OCI-LY7 (cell line): ENCODE measurements around the gene PIEZO1. TPM values are rescaled to one million over a fixed set of nuclear protein-coding genes. Genes with fewer than 3 reads are reported as not detected.

Experiments used
- BruUV-seq: library from RNA; stranded (reverse); fragments of 400-500 nt; replicated peaks from 2 replicates; lab custom pipeline; 2021; lab: Mats Ljungman, UMichigan
- CTCF ChIA-PET: fragments of 300-600 bp; sonication (Branson Sonifier 250); formaldehyde crosslinking; loops from one replicate; lab custom pipeline; 2022; ENCODE audit warnings: antibody characterized with exemption; ENCODE audit not compliant: unreplicated experiment; lab: Charles Lee
- POLR2A ChIA-PET: fragments of 300-600 bp; sonication (Branson Sonifier 250); formaldehyde crosslinking; loops from one replicate; lab custom pipeline; 2022; ENCODE audit warnings: antibody characterized with exemption; lab: Charles Lee
- DNase-seq: peaks from one replicate; pipeline ENCODE4 v3.0.0-alpha.2; 2015; ENCODE audit warnings: low spot score
- H2AFZ ChIP-seq: fragments of 200-600 bp; sonication (generic), shearing (Covaris generic); 2 replicates; pipeline ENCODE4 v1.6.1; 2014; ENCODE audit warnings: mild to moderate bottlenecking, antibody characterized with exemption, low read length, moderate library complexity
- H3K27ac ChIP-seq: fragments of 200-600 bp; sonication (generic); 2 replicates; pipeline ENCODE4 v1.5.1; 2014; ENCODE audit warnings: mixed run types, low read depth, mild to moderate bottlenecking, moderate library complexity, low read length, inconsistent platforms; ENCODE audit not compliant: poor library complexity, severe bottlenecking
- H3K36me3 ChIP-seq: fragments of 200-600 bp; sonication (generic); 2 replicates; pipeline ENCODE4 v1.6.1; 2014; ENCODE audit warnings: mild to moderate bottlenecking, antibody characterized with exemption, low read length, moderate library complexity, mixed read lengths; ENCODE audit not compliant: insufficient read depth
- H3K4me1 ChIP-seq: fragments of 200-600 bp; sonication (generic); 2 replicates; pipeline ENCODE4 v1.5.1; 2014; ENCODE audit warnings: mild to moderate bottlenecking, low read length; ENCODE audit not compliant: insufficient read depth, poor library complexity, severe bottlenecking
- H3K4me2 ChIP-seq: fragments of 200-600 bp; sonication (generic); 2 replicates; pipeline ENCODE4 v1.6.1; 2014; ENCODE audit warnings: mild to moderate bottlenecking, low read length
- H3K4me3 ChIP-seq: fragments of 200-600 bp; sonication (generic); 2 replicates; pipeline ENCODE4 v1.5.1; 2014; ENCODE audit warnings: mild to moderate bottlenecking, low read depth, low read length; ENCODE audit not compliant: poor library complexity, severe bottlenecking
- H3K79me2 ChIP-seq: fragments of 200-600 bp; sonication (generic); 2 replicates; pipeline ENCODE4 v1.6.1; 2016; ENCODE audit warnings: low read depth, mild to moderate bottlenecking, low read length, moderate library complexity, mixed read lengths; ENCODE audit not compliant: insufficient read depth
- H3K9me2 ChIP-seq: fragments of 200-600 bp; sonication (generic); 2 replicates; pipeline ENCODE4 v1.6.1; 2016; ENCODE audit warnings: mild to moderate bottlenecking, low read length, mixed read lengths; ENCODE audit not compliant: insufficient read depth
- H3K9me3 ChIP-seq: fragments of 200-600 bp; sonication (generic); 2 replicates; pipeline ENCODE4 v1.6.1; 2014; ENCODE audit warnings: mild to moderate bottlenecking, mixed run types, low read length, mixed read lengths
- H4K20me1 ChIP-seq: fragments of 200-600 bp; sonication (generic); 2 replicates; pipeline ENCODE4 v1.6.1; 2014; ENCODE audit warnings: mild to moderate bottlenecking, antibody characterized with exemption, low read length, moderate library complexity, mixed read lengths; ENCODE audit not compliant: insufficient read depth
- EZH2phosphoT487 ChIP-seq: fragments of 200-600 bp; sonication (generic); IDR thresholded peaks from 2 replicates; pipeline ENCODE4 v1.6.1; 2018; ENCODE audit warnings: low read depth, borderline replicate concordance, mild to moderate bottlenecking, mixed run types, antibody characterized with exemption, low read length, moderate library complexity, mixed read lengths
- intact Hi-C: fragments of 100-400 bp; cut with micrococcal nuclease; formaldehyde crosslinking; loops from one replicate; pipeline ENCODE4 v1.10.0; 2022; ENCODE audit not compliant: unreplicated experiment
- total RNA-seq, 2 experiments: library from RNA; depleted of rRNA in 1 of 2; stranded (reverse); fragments of >200 nt in 1 of 2; shearing (Covaris generic) in 1 of 2; gene quantifications; 2 replicates each; pipeline ENCODE4 v1.2.3, GENCODE V29; 2014 to 2022
- TF ChIP-seq, protein P1 (sequence below): fragments of 200-600 bp; sonication (generic); conservative IDR thresholded peaks from 2 replicates; pipeline ENCODE4 v1.5.1; 2014; ENCODE audit warnings: mild to moderate bottlenecking, antibody characterized with exemption, low read length, moderate library complexity, mixed read lengths

PIEZO1 gene
- total RNA-seq, 2 experiments from 2014 or later: 144 to 154 TPM

DNA sequence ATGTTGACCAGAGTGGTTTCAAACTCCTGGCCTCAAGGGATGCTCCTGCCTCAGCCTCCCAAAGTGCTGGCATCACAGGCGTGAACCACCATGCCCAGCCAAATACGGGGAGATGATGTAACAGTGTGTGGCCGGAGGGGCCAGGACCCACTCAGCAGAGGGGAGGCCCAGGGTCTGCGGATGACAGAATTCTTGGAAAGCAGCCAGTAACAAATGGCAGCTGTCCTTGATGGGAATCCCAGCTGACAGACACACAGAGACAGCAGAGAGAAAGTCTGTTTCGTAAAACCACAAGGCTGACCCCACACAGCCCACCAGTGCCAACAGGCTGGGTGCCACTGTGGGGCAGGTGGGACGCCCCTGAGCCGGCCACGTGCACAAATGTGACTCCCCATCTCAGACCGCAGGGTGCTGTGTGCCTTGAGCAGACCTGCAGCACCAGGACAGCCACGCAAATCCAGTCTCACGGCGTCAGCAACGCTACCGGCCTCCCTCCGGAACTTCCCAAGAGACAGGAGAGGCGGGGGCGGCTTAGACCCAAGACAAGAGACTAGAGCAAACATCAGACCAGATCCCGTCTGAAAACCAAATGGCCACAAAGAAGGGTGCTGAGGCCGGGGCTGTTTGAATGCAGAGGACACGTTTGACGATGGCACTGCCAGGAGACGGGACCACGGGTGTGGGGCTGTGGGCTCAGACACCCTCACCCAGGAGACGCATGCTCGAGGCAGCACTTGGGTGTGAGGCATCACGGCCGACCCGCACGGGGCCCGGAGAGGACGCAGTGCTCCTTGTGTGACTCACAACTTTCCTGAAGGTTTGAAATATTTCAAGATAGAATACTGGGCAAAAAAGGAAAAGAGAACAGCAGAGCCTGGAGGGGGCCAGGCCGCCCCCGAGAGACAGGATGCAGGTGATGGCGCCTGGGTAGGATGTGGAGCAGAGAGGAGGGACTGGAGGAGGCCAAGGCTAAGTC, 54.1 kb downstream of the PIEZO1 start:
- H3K36me3 ChIP-seq: peaks cover 42% of the 10 kb centered on the region; the same call in 1 of the 2 replicates
- POLR2A ChIA-PET: no interaction called here

DNA sequence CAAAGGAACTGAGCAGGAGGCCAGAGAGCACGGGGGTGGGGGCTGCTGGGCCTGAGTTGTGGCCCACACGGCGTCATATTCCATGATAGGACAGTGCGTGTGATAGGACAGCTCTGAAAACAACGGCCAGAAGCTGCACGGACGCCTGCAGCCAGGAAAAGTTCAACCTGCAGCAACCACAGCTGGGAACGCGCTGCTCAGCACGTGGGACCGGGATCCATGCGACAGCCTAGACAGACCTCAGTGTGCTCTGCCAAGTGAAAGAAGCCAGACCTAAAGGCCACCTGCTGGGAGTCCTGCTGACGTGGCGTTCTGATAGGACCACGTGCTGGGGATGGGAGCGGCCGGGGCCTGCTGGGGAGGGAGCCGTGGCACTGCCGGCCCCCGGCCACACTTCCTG, 57.1 kb downstream of the PIEZO1 start:
- POLR2A ChIA-PET: no interaction called here
- CTCF ChIA-PET: no interaction called here
- H3K27ac ChIP-seq: no peak overlapping the region
- BruUV-seq: no TSS peak
- H3K4me3 ChIP-seq: no peak overlapping the region
- no peaks in the 10 kb centered on the region for H3K9me2 ChIP-seq
- H3K4me2 ChIP-seq: no peak overlapping the region
- no peaks in the 10 kb centered on the region for H3K4me1 ChIP-seq
- no peaks in the 10 kb centered on the region for H3K9me3 ChIP-seq
- no peaks in the 10 kb centered on the region for H4K20me1 ChIP-seq
- no peak for DNase-seq
- no peak for TF ChIP-seq EZH2phosphoT487
- TF ChIP-seq, protein P1, sequence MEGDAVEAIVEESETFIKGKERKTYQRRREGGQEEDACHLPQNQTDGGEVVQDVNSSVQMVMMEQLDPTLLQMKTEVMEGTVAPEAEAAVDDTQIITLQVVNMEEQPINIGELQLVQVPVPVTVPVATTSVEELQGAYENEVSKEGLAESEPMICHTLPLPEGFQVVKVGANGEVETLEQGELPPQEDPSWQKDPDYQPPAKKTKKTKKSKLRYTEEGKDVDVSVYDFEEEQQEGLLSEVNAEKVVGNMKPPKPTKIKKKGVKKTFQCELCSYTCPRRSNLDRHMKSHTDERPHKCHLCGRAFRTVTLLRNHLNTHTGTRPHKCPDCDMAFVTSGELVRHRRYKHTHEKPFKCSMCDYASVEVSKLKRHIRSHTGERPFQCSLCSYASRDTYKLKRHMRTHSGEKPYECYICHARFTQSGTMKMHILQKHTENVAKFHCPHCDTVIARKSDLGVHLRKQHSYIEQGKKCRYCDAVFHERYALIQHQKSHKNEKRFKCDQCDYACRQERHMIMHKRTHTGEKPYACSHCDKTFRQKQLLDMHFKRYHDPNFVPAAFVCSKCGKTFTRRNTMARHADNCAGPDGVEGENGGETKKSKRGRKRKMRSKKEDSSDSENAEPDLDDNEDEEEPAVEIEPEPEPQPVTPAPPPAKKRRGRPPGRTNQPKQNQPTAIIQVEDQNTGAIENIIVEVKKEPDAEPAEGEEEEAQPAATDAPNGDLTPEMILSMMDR: no peak
- peaks cover 45% of the 10 kb centered on the region for H3K36me3 ChIP-seq
- H3K79me2 ChIP-seq: no peaks in the 10 kb centered on the region
- H2AFZ ChIP-seq: no peak overlapping the region
- intact Hi-C loops: no loop called here

More for the DNA sequence above, 54.1 kb downstream of the PIEZO1 start:
- no peaks in the 10 kb centered on the region for H3K9me3 ChIP-seq
- no peak overlapping the region for H3K27ac ChIP-seq
- no peak overlapping the region for H2AFZ ChIP-seq
- TF ChIP-seq, protein P1: no peak
- no peak for TF ChIP-seq EZH2phosphoT487
- no peaks in the 10 kb centered on the region for H3K9me2 ChIP-seq
- no peak for DNase-seq
- H3K4me2 ChIP-seq: no peak overlapping the region
- no peak overlapping the region for H3K4me3 ChIP-seq
- no peaks in the 10 kb centered on the region; the same call in 1 of the 2 replicates for H4K20me1 ChIP-seq
- no peaks in the 10 kb centered on the region for H3K79me2 ChIP-seq
- no TSS peak for BruUV-seq
- CTCF ChIA-PET: no interaction called here
- intact Hi-C loops: no loop called here
- H3K4me1 ChIP-seq: no peaks in the 10 kb centered on the region

DNA sequence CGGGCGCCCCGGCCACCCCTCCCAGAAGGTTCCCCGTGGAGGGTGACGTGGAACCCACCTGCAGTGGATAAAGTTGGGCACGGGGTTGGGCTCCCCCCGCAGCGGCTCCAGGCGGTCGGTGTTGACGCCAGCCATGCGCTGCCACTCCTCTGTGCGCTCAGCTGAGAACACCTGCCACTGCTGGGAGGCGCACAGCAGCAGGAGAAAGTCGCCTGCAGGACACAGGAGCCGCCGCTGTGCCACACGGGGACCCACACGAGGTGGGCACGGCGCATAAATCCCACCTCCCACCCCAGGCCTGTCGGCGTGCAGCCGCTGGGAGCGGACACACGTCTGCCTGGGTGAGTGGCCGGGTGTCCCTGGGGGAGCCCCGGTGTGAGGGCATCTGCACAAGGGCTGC, 58.0 kb downstream of the PIEZO1 start:
- H4K20me1 ChIP-seq: no peaks in the 10 kb centered on the region
- H3K4me1 ChIP-seq: no peaks in the 10 kb centered on the region
- TF ChIP-seq, protein P1: no peak
- TF ChIP-seq EZH2phosphoT487: no peak
- no TSS peak for BruUV-seq
- no peak overlapping the region for H3K27ac ChIP-seq
- ChIA-PET POLR2A (no interaction called here), CTCF (no interaction called here)
- no peak overlapping the region for H3K4me2 ChIP-seq
- DNase-seq: no peak
- H3K4me3 ChIP-seq: no peak overlapping the region
- H3K9me2 ChIP-seq: no peaks in the 10 kb centered on the region
- H3K9me3 ChIP-seq: no peaks in the 10 kb centered on the region
- intact Hi-C loops: no loop called here
- no peaks in the 10 kb centered on the region for H3K79me2 ChIP-seq
- peaks cover 52% of the 10 kb centered on the region for H3K36me3 ChIP-seq
- H2AFZ ChIP-seq: no peak overlapping the region
